ENCODE measurements around the gene BCKDHA.

DNA sequence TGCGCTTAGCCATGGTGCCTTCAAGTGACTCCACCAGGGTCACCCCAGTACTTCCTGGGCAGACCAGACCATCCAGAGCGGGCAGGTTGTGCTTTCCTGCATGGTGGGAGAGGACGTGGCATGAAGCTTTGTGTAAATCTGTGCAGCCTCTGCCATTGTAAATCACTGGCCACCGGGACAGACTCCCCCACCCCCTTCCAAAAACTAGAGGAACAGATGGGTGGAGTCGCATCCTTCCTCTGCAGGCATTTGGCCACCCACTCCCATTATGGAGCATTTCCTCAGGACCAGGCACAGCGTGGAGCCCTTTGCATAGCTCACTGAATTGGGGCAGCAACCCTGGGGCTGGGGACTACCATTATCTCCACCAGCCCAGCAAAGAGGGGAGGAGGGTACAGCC, 8.2 kb downstream of the BCKDHA start:
- TF ChIP-seq, protein P1, sequence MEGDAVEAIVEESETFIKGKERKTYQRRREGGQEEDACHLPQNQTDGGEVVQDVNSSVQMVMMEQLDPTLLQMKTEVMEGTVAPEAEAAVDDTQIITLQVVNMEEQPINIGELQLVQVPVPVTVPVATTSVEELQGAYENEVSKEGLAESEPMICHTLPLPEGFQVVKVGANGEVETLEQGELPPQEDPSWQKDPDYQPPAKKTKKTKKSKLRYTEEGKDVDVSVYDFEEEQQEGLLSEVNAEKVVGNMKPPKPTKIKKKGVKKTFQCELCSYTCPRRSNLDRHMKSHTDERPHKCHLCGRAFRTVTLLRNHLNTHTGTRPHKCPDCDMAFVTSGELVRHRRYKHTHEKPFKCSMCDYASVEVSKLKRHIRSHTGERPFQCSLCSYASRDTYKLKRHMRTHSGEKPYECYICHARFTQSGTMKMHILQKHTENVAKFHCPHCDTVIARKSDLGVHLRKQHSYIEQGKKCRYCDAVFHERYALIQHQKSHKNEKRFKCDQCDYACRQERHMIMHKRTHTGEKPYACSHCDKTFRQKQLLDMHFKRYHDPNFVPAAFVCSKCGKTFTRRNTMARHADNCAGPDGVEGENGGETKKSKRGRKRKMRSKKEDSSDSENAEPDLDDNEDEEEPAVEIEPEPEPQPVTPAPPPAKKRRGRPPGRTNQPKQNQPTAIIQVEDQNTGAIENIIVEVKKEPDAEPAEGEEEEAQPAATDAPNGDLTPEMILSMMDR (IDR thresholded peaks at IDR 0.05; ENCODE audit: low read depth, low read length) = no peak
- TF ChIP-seq POLR2A (IDR thresholded peaks at IDR 0.05; ENCODE audit: extremely low read depth, insufficient read length) = no peak
- no peak for TF ChIP-seq MAX (IDR thresholded peaks at IDR 0.05; ENCODE audit: low read depth, low read length)
- TF ChIP-seq MYC (IDR thresholded peaks at IDR 0.05; ENCODE audit: low read depth, low read length) = no peak
